Measurements from ENCODE around the gene NAA10. TPM values are rescaled to one million over a fixed set of nuclear protein-coding genes. Genes with fewer than 3 reads are reported as not detected.
A peak's percentile ranks its signal among the peaks of the same experiment; 100 is the strongest.

The NAA10 gene
- total RNA-seq, 1 experiment from 2014 or later: 246 TPM

DNA sequence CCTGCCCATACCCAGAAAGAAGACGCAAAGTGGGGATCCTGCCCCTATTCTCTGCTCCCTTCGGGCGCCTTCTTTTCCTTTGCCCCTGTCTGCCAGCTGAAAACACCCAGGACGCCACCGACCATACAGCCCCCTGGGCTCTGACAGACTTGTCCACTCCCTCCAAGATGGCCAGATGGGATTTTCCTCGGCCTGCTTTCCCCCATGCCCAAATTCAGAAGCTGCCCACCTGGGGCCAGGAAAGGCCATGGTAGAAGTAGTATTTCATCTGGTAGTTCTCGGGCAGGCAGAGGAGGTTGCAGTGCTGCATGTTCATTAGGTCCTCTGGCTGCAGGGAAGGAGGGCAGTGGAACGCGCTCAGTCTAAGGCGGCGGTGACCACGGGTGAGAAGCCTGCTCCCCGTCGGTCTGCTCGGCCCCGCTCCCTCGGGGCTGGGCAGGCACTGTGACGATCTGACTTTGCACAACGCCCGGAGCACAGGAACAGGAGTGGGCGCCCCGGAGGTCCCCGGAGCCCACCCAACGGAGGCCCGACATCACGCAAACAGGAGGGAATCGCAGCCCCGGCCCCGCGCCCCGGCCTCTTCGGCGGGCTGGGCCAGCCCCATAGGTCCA is 582 bp downstream of the NAA10 start:
- ChIA-PET POLR2A (no interaction called here), CTCF (no interaction called here)
- Histone ChIP-seq H3K36me3 (ENCODE audit: control insufficient read depth, insufficient read depth, low read length) (peaks cover 7% of the 10 kb centered on the region), H3K4me1 (ENCODE audit: control insufficient read depth, insufficient read depth, low read length) (peaks cover 24% of the 10 kb centered on the region), H3K27ac (ENCODE audit: low read length) (peak overlapping the region; percentile 75), H3K4me3 (ENCODE audit: low read depth in 2 of 2, low read length in 2 of 2) (peak overlapping the region; percentile 94 to 95), H3K9me3 (ENCODE audit: control insufficient read depth, insufficient read depth, low read depth, low read length) (no peaks in the 10 kb centered on the region), H3K27me3 (ENCODE audit: control insufficient read depth, insufficient read depth, low read length) (no peaks in the 10 kb centered on the region)
- TF ChIP-seq, protein P1, sequence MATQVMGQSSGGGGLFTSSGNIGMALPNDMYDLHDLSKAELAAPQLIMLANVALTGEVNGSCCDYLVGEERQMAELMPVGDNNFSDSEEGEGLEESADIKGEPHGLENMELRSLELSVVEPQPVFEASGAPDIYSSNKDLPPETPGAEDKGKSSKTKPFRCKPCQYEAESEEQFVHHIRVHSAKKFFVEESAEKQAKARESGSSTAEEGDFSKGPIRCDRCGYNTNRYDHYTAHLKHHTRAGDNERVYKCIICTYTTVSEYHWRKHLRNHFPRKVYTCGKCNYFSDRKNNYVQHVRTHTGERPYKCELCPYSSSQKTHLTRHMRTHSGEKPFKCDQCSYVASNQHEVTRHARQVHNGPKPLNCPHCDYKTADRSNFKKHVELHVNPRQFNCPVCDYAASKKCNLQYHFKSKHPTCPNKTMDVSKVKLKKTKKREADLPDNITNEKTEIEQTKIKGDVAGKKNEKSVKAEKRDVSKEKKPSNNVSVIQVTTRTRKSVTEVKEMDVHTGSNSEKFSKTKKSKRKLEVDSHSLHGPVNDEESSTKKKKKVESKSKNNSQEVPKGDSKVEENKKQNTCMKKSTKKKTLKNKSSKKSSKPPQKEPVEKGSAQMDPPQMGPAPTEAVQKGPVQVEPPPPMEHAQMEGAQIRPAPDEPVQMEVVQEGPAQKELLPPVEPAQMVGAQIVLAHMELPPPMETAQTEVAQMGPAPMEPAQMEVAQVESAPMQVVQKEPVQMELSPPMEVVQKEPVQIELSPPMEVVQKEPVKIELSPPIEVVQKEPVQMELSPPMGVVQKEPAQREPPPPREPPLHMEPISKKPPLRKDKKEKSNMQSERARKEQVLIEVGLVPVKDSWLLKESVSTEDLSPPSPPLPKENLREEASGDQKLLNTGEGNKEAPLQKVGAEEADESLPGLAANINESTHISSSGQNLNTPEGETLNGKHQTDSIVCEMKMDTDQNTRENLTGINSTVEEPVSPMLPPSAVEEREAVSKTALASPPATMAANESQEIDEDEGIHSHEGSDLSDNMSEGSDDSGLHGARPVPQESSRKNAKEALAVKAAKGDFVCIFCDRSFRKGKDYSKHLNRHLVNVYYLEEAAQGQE (IDR thresholded peaks at IDR 0.05; ENCODE audit: insufficient read depth in 1 of 2, low read depth in 2 of 2, low read length in 1 of 2): no peak
- no peak for TF ChIP-seq CTCF (IDR thresholded peaks at IDR 0.05)
- no peak for TF ChIP-seq SIN3A (IDR thresholded peaks at IDR 0.05; ENCODE audit: borderline replicate concordance, insufficient read depth, low read depth, low read length)
- no peak for TF ChIP-seq TCF7L2 (IDR thresholded peaks at IDR 0.05; ENCODE audit: low read depth, low read length)
- TF ChIP-seq POLR2AphosphoS5 (IDR thresholded peaks at IDR 0.05; ENCODE audit: low read depth, low read length): no peak
- BruUV-seq (replicated peaks): no TSS peak
- peak; percentile 13; the same call in 1 of the 2 replicates for ATAC-seq
- intact Hi-C loops (cut with micrococcal nuclease; ENCODE audit: unreplicated experiment): no loop called here
- in situ Hi-C loops (cut with HindIII; ENCODE audit: low pct_unique_long_range_greater_than_20kb, low sequenced_read_pairs): no loop called here
- DNase-seq (ENCODE audit: low read depth, low spot score): no peak

GRCh38 chrX:153933748-153934147 is 1.1 kb downstream of the NAA10 start:
- BruUV-seq (replicated peaks): no TSS peak
- Histone ChIP-seq H3K9me3 (ENCODE audit: control insufficient read depth, insufficient read depth, low read depth, low read length) (no peaks in the 10 kb centered on the region), H3K4me1 (ENCODE audit: control insufficient read depth, insufficient read depth, low read length) (peaks cover 26% of the 10 kb centered on the region), H3K27me3 (ENCODE audit: control insufficient read depth, insufficient read depth, low read length) (no peaks in the 10 kb centered on the region), H3K4me3 (ENCODE audit: low read depth in 2 of 2, low read length in 2 of 2) (peak overlapping the region; percentile 94 to 95), H3K36me3 (ENCODE audit: control insufficient read depth, insufficient read depth, low read length) (peaks cover 7% of the 10 kb centered on the region), H3K27ac (ENCODE audit: low read length) (peak overlapping the region; percentile 75)
- no peak for ATAC-seq
- intact Hi-C loops (cut with micrococcal nuclease; ENCODE audit: unreplicated experiment): no loop called here
- in situ Hi-C loops (cut with HindIII; ENCODE audit: low pct_unique_long_range_greater_than_20kb, low sequenced_read_pairs): no loop called here
- ChIA-PET CTCF (no interaction called here), POLR2A (no interaction called here)
- no peak for TF ChIP-seq TCF7L2 (IDR thresholded peaks at IDR 0.05; ENCODE audit: low read depth, low read length)
- TF ChIP-seq, protein P1 (IDR thresholded peaks at IDR 0.05; ENCODE audit: insufficient read depth in 1 of 2, low read depth in 2 of 2, low read length in 1 of 2): no peak
- TF ChIP-seq POLR2AphosphoS5 (IDR thresholded peaks at IDR 0.05; ENCODE audit: low read depth, low read length): no peak
- TF ChIP-seq SIN3A (IDR thresholded peaks at IDR 0.05; ENCODE audit: borderline replicate concordance, insufficient read depth, low read depth, low read length): no peak
- no peak for TF ChIP-seq CTCF (IDR thresholded peaks at IDR 0.05)
- no peak for DNase-seq (ENCODE audit: low read depth, low spot score)

Measured in Panc1 (cell line).